Liver (tissue), 9 donors: ENCODE measurements around the gene CYSLTR2. TPM values are rescaled to one million over a fixed set of nuclear protein-coding genes. Genes with fewer than 3 reads are reported as not detected.

Experiments used
- DNase-seq: peaks from one replicate; pipeline ENCODE4 v3.0.0-alpha.2; 2017; ENCODE audit warnings: low spot score
- H3K27ac ChIP-seq, 2 donors: one replicate each; pipeline ENCODE4 v1.7.0; 2013; ENCODE audit warnings: inconsistent platforms in 2 of 2, low read length in 2 of 2, control low read depth in 1 of 2, low read depth in 1 of 2, mild to moderate bottlenecking in 1 of 2
- H3K27me3 ChIP-seq, 4 donors: one replicate each; pipeline versions ENCODE4 v1.6.1 to v1.7.0; 2013; ENCODE audit warnings: low read length in 3 of 4, inconsistent platforms in 1 of 4, mild to moderate bottlenecking in 1 of 4, moderate library complexity in 1 of 4; ENCODE audit not compliant: control insufficient read depth in 4 of 4, insufficient read depth in 4 of 4
- H3K36me3 ChIP-seq, 4 donors: one replicate each; pipeline versions ENCODE4 v1.6.1 to v1.7.0; 2013; ENCODE audit warnings: low read length in 3 of 4, mild to moderate bottlenecking in 3 of 4, low read depth in 1 of 4, moderate library complexity in 1 of 4; ENCODE audit not compliant: control insufficient read depth in 4 of 4, insufficient read depth in 3 of 4
- H3K4me1 ChIP-seq, 4 donors: one replicate each; pipeline versions ENCODE4 v1.6.1 to v1.7.0; 2013; ENCODE audit warnings: low read length in 3 of 4, mild to moderate bottlenecking in 3 of 4, moderate library complexity in 1 of 4; ENCODE audit not compliant: control insufficient read depth in 4 of 4, insufficient read depth in 4 of 4
- H3K4me3 ChIP-seq, 3 donors: one replicate each; pipeline versions ENCODE4 v1.6.1 to v1.7.0; 2013; ENCODE audit warnings: low read length in 3 of 3, control low read depth in 1 of 3, low read depth in 1 of 3, mild to moderate bottlenecking in 1 of 3
- H3K9ac ChIP-seq, 2 donors: one replicate each; pipeline ENCODE4 v1.7.0; 2013; ENCODE audit warnings: low read length in 2 of 2, mild to moderate bottlenecking in 2 of 2, moderate library complexity in 2 of 2, control low read depth in 1 of 2, low read depth in 1 of 2
- H3K9me3 ChIP-seq, 4 donors: one replicate each; pipeline versions ENCODE4 v1.6.1 to v1.7.0; 2013; ENCODE audit warnings: low read length in 3 of 4; ENCODE audit not compliant: control insufficient read depth in 4 of 4
- ATF3 ChIP-seq: IDR thresholded peaks from 2 replicates; pipeline ENCODE4 v1.6.1; 2016; ENCODE audit warnings: antibody characterized with exemption
- CTCF ChIP-seq: fragments of 150-350 bp; IDR thresholded peaks from 2 replicates; pipeline ENCODE4 v1.5.1; 2017; ENCODE audit warnings: improper control_type of control experiment, low read depth, low read length; ENCODE audit not compliant: missing input control
- EGR1 ChIP-seq, 2 donors: IDR thresholded peaks; 2 replicates each; pipeline ENCODE4 v1.6.1; 2016 to 2018; ENCODE audit warnings: antibody characterized with exemption in 2 of 2, low read depth in 2 of 2
- FOXA1 ChIP-seq: IDR thresholded peaks from 2 replicates; pipeline ENCODE4 v1.6.1; 2016; ENCODE audit warnings: antibody characterized with exemption
- FOXA2 ChIP-seq: IDR thresholded peaks from 2 replicates; pipeline ENCODE4 v1.6.1; 2016; ENCODE audit warnings: antibody characterized with exemption
- GABPA ChIP-seq, 2 donors: IDR thresholded peaks in 1 of 2; conservative IDR thresholded peaks in 1 of 2; 2 replicates each; pipeline ENCODE4 v1.6.1; 2016; ENCODE audit warnings: antibody characterized with exemption in 2 of 2, mild to moderate bottlenecking in 1 of 2, moderate library complexity in 1 of 2
- HNF4A ChIP-seq, 2 donors: conservative IDR thresholded peaks; 2 replicates each; pipeline ENCODE4 v1.6.1; 2016; ENCODE audit warnings: antibody characterized with exemption in 2 of 2, mild to moderate bottlenecking in 2 of 2
- HNF4G ChIP-seq: IDR thresholded peaks from 2 replicates; pipeline ENCODE4 v1.6.1; 2016; ENCODE audit warnings: antibody characterized with exemption
- JUND ChIP-seq, 2 donors: IDR thresholded peaks; 2 replicates each; pipeline ENCODE4 v1.6.1; 2016; ENCODE audit warnings: antibody characterized with exemption in 2 of 2
- MAX ChIP-seq: IDR thresholded peaks from 2 replicates; pipeline ENCODE4 v1.6.1; 2016; ENCODE audit warnings: antibody characterized with exemption
- NR2F2 ChIP-seq: IDR thresholded peaks from 2 replicates; pipeline ENCODE4 v1.6.1; 2016; ENCODE audit warnings: antibody characterized with exemption
- RAD21 ChIP-seq, 2 donors: IDR thresholded peaks; 2 replicates each; pipeline ENCODE4 v1.6.1; 2016; ENCODE audit warnings: antibody characterized with exemption in 2 of 2, mild to moderate bottlenecking in 2 of 2
- REST ChIP-seq: IDR thresholded peaks from 2 replicates; pipeline ENCODE4 v1.6.1; 2016; ENCODE audit warnings: antibody characterized with exemption, mild to moderate bottlenecking
- RXRA ChIP-seq, 2 donors: IDR thresholded peaks; 2 replicates each; pipeline ENCODE4 v1.6.1; 2017 to 2018; ENCODE audit warnings: antibody characterized with exemption in 2 of 2, mild to moderate bottlenecking in 1 of 2
- SP1 ChIP-seq: IDR thresholded peaks from 2 replicates; pipeline ENCODE4 v1.6.1; 2018; ENCODE audit warnings: antibody characterized with exemption, mild to moderate bottlenecking
- TAF1 ChIP-seq: conservative IDR thresholded peaks from 2 replicates; pipeline ENCODE4 v1.6.1; 2016; ENCODE audit warnings: antibody characterized with exemption, mild to moderate bottlenecking
- YY1 ChIP-seq: IDR thresholded peaks from 2 replicates; pipeline ENCODE4 v1.6.1; 2016; ENCODE audit warnings: antibody characterized with exemption, mild to moderate bottlenecking
- ZBTB33 ChIP-seq: IDR thresholded peaks from 2 replicates; pipeline ENCODE4 v1.6.1; 2016; ENCODE audit warnings: antibody characterized with exemption
- WGBS: extraction: QIAGEN DNeasy Blood & Tissue Kit; methylation state at CpG from one replicate; pipeline ENCODE4 v1.1.7; 2013; 5-methylcytosine and 5-hydroxymethylcytosine counted together
- polyA plus RNA-seq, 2 donors: library from polyadenylated mRNA; stranded (reverse) in 1 of 2; unstranded in 1 of 2; fragments of 200-250 nt in 1 of 2; fragments of >200 nt in 1 of 2; fragmentation: Nextera tagmentation in 1 of 2; extraction: Ambion mirVana in 1 of 2; gene quantifications; one replicate each; pipeline versions ENCODE4 v1.2.1 to v1.2.3, GENCODE V29; 2013 to 2015
- total RNA-seq, 2 donors: library from RNA; depleted of rRNA; stranded (reverse); fragments of >200 nt; gene quantifications; one replicate each; pipeline ENCODE4 v1.2.3, GENCODE V29; 2014
- donor health status: healthy.
- donor health status: healthy.
- donor health status: healthy.
- donor health status: healthy.
- donor health status: healthy.

The CYSLTR2 gene
- total and polyA plus RNA-seq, 4 donors, result 0.07 to 0.37 (median 0.15) TPM

- Histone ChIP-seq H3K4me3 (no peak overlapping the region), H3K27ac (no peak overlapping the region), H3K36me3 (no peaks in the 10 kb centered on the region), H3K4me1 (no peaks in the 10 kb centered on the region), H3K9ac (no peak overlapping the region), H3K27me3 (peaks cover 0 to 2% (median 0%) of the 10 kb centered on the region in 4 donors), H3K9me3 (no peaks in the 10 kb centered on the region)
- whole genome bisulfite sequencing, result 76% methylated on average over 4 of the region's 4 CpGs
- TF ChIP-seq EGR1 (IDR thresholded peaks at IDR 0.05; ENCODE audit: low read depth in 2 of 2) (no peak), TAF1 (no peak), REST (no peak), RAD21 (IDR thresholded peaks at IDR 0.05) (no peak), NR2F2 (no peak), GABPA (IDR thresholded peaks at IDR 0.05 in 1 of 2, conservative IDR thresholded peaks at IDR 0.05 in 1 of 2) (no peak), ZBTB33 (no peak), JUND (IDR thresholded peaks at IDR 0.05) (no peak), MAX (no peak), CTCF (no peak), HNF4G (no peak), ATF3 (no peak), SP1 (no peak), RXRA (IDR thresholded peaks at IDR 0.05) (no peak), HNF4A (conservative IDR thresholded peaks at IDR 0.05) (no peak), FOXA2 (no peak), YY1 (no peak), FOXA1 (no peak)
- no peak for DNase-seq
Measured at GRCh38 chr13:48727241-48728011, 73.7 kb downstream of the CYSLTR2 start.
